ENCODE measurements around the gene WDFY3.

- TF ChIP-seq SNAI2 (CRISPR knock-in tag; IDR thresholded peaks at IDR 0.05): no peak
- TF ChIP-seq ZFP30 (CRISPR knock-in tag; IDR thresholded peaks at IDR 0.05): no peak
- TF ChIP-seq GLIS3 (CRISPR knock-in tag; IDR thresholded peaks at IDR 0.05): no peak
- no peak for TF ChIP-seq RARB (CRISPR knock-in tag; IDR thresholded peaks at IDR 0.05)
These were observed 322.4 kb downstream of the WDFY3 start for GRCh38 chr4:84644087-84644486.

Data from SK-N-SH treated with all-trans-retinoic acid at 6 μM for 48 hours (cell line).